Measurements from ENCODE around the gene ABCA3.
"Not testable (repeated sequence)": the region's sequence is repeated elsewhere in the genome, so short reads cannot be mapped to it uniquely, and the experiment has no call there.

Gene ABCA3

GRCh38 chr16:2267913-2268666 lies 72.4 kb downstream of the ABCA3 start, which contains the start of gene RNPS1:
RNPS1 (minus strand) TSS chr16:2268126; CDS start chr16:2264643, 3,483 bp downstream.
- WGBS (ENCODE audit: extremely low coverage, insufficient coverage, low lambda C conversion rate), result no CpG with 5 or more reads among the region's 88 CpGs

GRCh38 chr16:2267505-2267912 lies 73.0 kb downstream of the ABCA3 start:
- H3K79me1 ChIP-seq (ENCODE audit: low read length); DNase-seq; H2BK15ac ChIP-seq (replicated peaks; ENCODE audit: low read depth); H3K27me3 ChIP-seq (ENCODE audit: insufficient read depth, low read length, poor library complexity); H3K4me1 ChIP-seq (ENCODE audit: control insufficient read depth, low read depth, low read length); H3K18ac ChIP-seq (ENCODE audit: low read length); H2BK120ac ChIP-seq (ENCODE audit: low read depth, low read length); H3K4me2 ChIP-seq (ENCODE audit: low read length); H3K23ac ChIP-seq (ENCODE audit: low read length); H4K5ac ChIP-seq (ENCODE audit: low read length); H3K36me3 ChIP-seq (ENCODE audit: control insufficient read depth, insufficient read depth, low read length); H2AK5ac ChIP-seq (ENCODE audit: low read length); H2BK5ac ChIP-seq (ENCODE audit: low read length): not testable (repeated sequence)
- H3K79me2 ChIP-seq (ENCODE audit: control insufficient read depth, insufficient read depth, low read length), result peaks cover 52% of the 10 kb centered on the region
- peak overlapping the region; percentile 81 for H3K4me3 ChIP-seq (ENCODE audit: low read length)
- H3K4ac ChIP-seq (ENCODE audit: low read depth, low read length), result peak overlapping the region; percentile 56
- peak overlapping the region; percentile 91 for H3K9ac ChIP-seq (ENCODE audit: low read length)
- no CpG with 5 or more reads among the region's 54 CpGs for WGBS (ENCODE audit: extremely low coverage, insufficient coverage, low lambda C conversion rate)
- peak overlapping the region; percentile 78 for H4K8ac ChIP-seq (ENCODE audit: low read depth, low read length)
- peak overlapping the region; percentile 83 for H3K56ac ChIP-seq (ENCODE audit: low read length)
- H3K27ac ChIP-seq (ENCODE audit: low read depth, low read length), result peak overlapping the region; percentile 96

More at GRCh38 chr16:2267913-2268666, 72.4 kb downstream of the ABCA3 start, which contains the start of gene RNPS1:
- H3K79me2 ChIP-seq (ENCODE audit: control insufficient read depth, insufficient read depth, low read length), result peaks cover 46% of the 10 kb centered on the region
- peak within 1 kb of the TSS; percentile 78 for H4K8ac ChIP-seq (ENCODE audit: low read depth, low read length)
- peak within 1 kb of the TSS; percentile 96 for H3K27ac ChIP-seq (ENCODE audit: low read depth, low read length)
- H3K27me3 ChIP-seq (ENCODE audit: insufficient read depth, low read length, poor library complexity), result no peaks in the 10 kb centered on the region
- peak within 1 kb of the TSS; percentile 16 for H3K18ac ChIP-seq (ENCODE audit: low read length)
- H3K56ac ChIP-seq (ENCODE audit: low read length), result peak within 1 kb of the TSS; percentile 99
- H4K5ac ChIP-seq (ENCODE audit: low read length), result no peak within 1 kb of the TSS
- DNase-seq, result peak; percentile 98
- H3K23ac ChIP-seq (ENCODE audit: low read length), result no peak within 1 kb of the TSS
- H2BK120ac ChIP-seq (ENCODE audit: low read depth, low read length), result no peak within 1 kb of the TSS
- H3K4ac ChIP-seq (ENCODE audit: low read depth, low read length), result peak within 1 kb of the TSS; percentile 56
- no peak within 1 kb of the TSS for H2AK5ac ChIP-seq (ENCODE audit: low read length)
- peak within 1 kb of the TSS; percentile 99 for H3K9ac ChIP-seq (ENCODE audit: low read length)
- peak within 1 kb of the TSS; percentile 89 for H3K4me2 ChIP-seq (ENCODE audit: low read length)
- peaks cover 3% of the 10 kb centered on the region for H3K4me1 ChIP-seq (ENCODE audit: control insufficient read depth, low read depth, low read length)
- peaks cover 3% of the 10 kb centered on the region for H3K79me1 ChIP-seq (ENCODE audit: low read length)
- H2BK5ac ChIP-seq (ENCODE audit: low read length), result peak within 1 kb of the TSS; percentile 98
- peaks cover 6% of the 10 kb centered on the region for H3K36me3 ChIP-seq (ENCODE audit: control insufficient read depth, insufficient read depth, low read length)
- no peak within 1 kb of the TSS for H2BK15ac ChIP-seq (replicated peaks; ENCODE audit: low read depth)
- H3K4me3 ChIP-seq (ENCODE audit: low read length), result peak within 1 kb of the TSS; percentile 96

GRCh38 chr16:2266887-2267286 lies 73.6 kb downstream of the ABCA3 start:
- H3K79me2 ChIP-seq (ENCODE audit: control insufficient read depth, insufficient read depth, low read length), result peaks cover 58% of the 10 kb centered on the region
- not testable (repeated sequence) for H4K8ac ChIP-seq (ENCODE audit: low read depth, low read length); H3K4me1 ChIP-seq (ENCODE audit: control insufficient read depth, low read depth, low read length); H2BK5ac ChIP-seq (ENCODE audit: low read length); H4K5ac ChIP-seq (ENCODE audit: low read length); H3K27me3 ChIP-seq (ENCODE audit: insufficient read depth, low read length, poor library complexity); H3K4ac ChIP-seq (ENCODE audit: low read depth, low read length); H3K18ac ChIP-seq (ENCODE audit: low read length); H2BK120ac ChIP-seq (ENCODE audit: low read depth, low read length); H3K23ac ChIP-seq (ENCODE audit: low read length); H2AK5ac ChIP-seq (ENCODE audit: low read length); H3K27ac ChIP-seq (ENCODE audit: low read depth, low read length); H2BK15ac ChIP-seq (replicated peaks; ENCODE audit: low read depth)
- H3K9ac ChIP-seq (ENCODE audit: low read length), result peak overlapping the region; percentile 91
- H3K4me3 ChIP-seq (ENCODE audit: low read length), result peak overlapping the region; percentile 81
- no CpG with 5 or more reads among the region's 12 CpGs for WGBS (ENCODE audit: extremely low coverage, insufficient coverage, low lambda C conversion rate)
- peak overlapping the region; percentile 83 for H3K56ac ChIP-seq (ENCODE audit: low read length)
- peaks cover 15% of the 10 kb centered on the region for H3K36me3 ChIP-seq (ENCODE audit: control insufficient read depth, insufficient read depth, low read length)
- peak; percentile 28 for DNase-seq
- peak overlapping the region; percentile 68 for H3K4me2 ChIP-seq (ENCODE audit: low read length)
- H3K79me1 ChIP-seq (ENCODE audit: low read length), result peaks cover 11% of the 10 kb centered on the region

GRCh38 chr16:2263026-2263425 lies 77.5 kb downstream of the ABCA3 start:
- WGBS (ENCODE audit: extremely low coverage, insufficient coverage, low lambda C conversion rate), result no CpG with 5 or more reads among the region's 14 CpGs
- not testable (repeated sequence) for H3K18ac ChIP-seq (ENCODE audit: low read length); H3K27ac ChIP-seq (ENCODE audit: low read depth, low read length); H2BK5ac ChIP-seq (ENCODE audit: low read length); H2BK15ac ChIP-seq (replicated peaks; ENCODE audit: low read depth); H4K8ac ChIP-seq (ENCODE audit: low read depth, low read length); H3K27me3 ChIP-seq (ENCODE audit: insufficient read depth, low read length, poor library complexity); H3K4me2 ChIP-seq (ENCODE audit: low read length); H3K23ac ChIP-seq (ENCODE audit: low read length); H2BK120ac ChIP-seq (ENCODE audit: low read depth, low read length); H3K56ac ChIP-seq (ENCODE audit: low read length); H4K5ac ChIP-seq (ENCODE audit: low read length); H2AK5ac ChIP-seq (ENCODE audit: low read length); H3K4me1 ChIP-seq (ENCODE audit: control insufficient read depth, low read depth, low read length); H3K9ac ChIP-seq (ENCODE audit: low read length); H3K4ac ChIP-seq (ENCODE audit: low read depth, low read length); H3K4me3 ChIP-seq (ENCODE audit: low read length); DNase-seq
- peaks cover 14% of the 10 kb centered on the region for H3K79me1 ChIP-seq (ENCODE audit: low read length)
- H3K79me2 ChIP-seq (ENCODE audit: control insufficient read depth, insufficient read depth, low read length), result peaks cover 61% of the 10 kb centered on the region
- H3K36me3 ChIP-seq (ENCODE audit: control insufficient read depth, insufficient read depth, low read length), result peaks cover 20% of the 10 kb centered on the region

GRCh38 chr16:2260250-2260649 lies 80.3 kb downstream of the ABCA3 start:
- H3K56ac ChIP-seq (ENCODE audit: low read length), result no peak overlapping the region
- H3K9ac ChIP-seq (ENCODE audit: low read length), result no peak overlapping the region
- H2BK5ac ChIP-seq (ENCODE audit: low read length), result no peak overlapping the region
- peaks cover 22% of the 10 kb centered on the region for H3K79me1 ChIP-seq (ENCODE audit: low read length)
- H2AK5ac ChIP-seq (ENCODE audit: low read length), result no peak overlapping the region
- no CpG with 5 or more reads among the region's 8 CpGs for WGBS (ENCODE audit: extremely low coverage, insufficient coverage, low lambda C conversion rate)
- no peak overlapping the region for H2BK120ac ChIP-seq (ENCODE audit: low read depth, low read length)
- H3K4ac ChIP-seq (ENCODE audit: low read depth, low read length), result no peak overlapping the region
- no peak overlapping the region for H3K4me3 ChIP-seq (ENCODE audit: low read length)
- H3K4me2 ChIP-seq (ENCODE audit: low read length), result no peak overlapping the region
- no peaks in the 10 kb centered on the region for H3K27me3 ChIP-seq (ENCODE audit: insufficient read depth, low read length, poor library complexity)
- H3K79me2 ChIP-seq (ENCODE audit: control insufficient read depth, insufficient read depth, low read length), result peaks cover 40% of the 10 kb centered on the region
- no peak overlapping the region for H2BK15ac ChIP-seq (replicated peaks; ENCODE audit: low read depth)
- no peaks in the 10 kb centered on the region for H3K4me1 ChIP-seq (ENCODE audit: control insufficient read depth, low read depth, low read length)
- no peak overlapping the region for H3K18ac ChIP-seq (ENCODE audit: low read length)
- no peak overlapping the region for H4K5ac ChIP-seq (ENCODE audit: low read length)
- no peak for DNase-seq
- no peak overlapping the region for H4K8ac ChIP-seq (ENCODE audit: low read depth, low read length)
- H3K23ac ChIP-seq (ENCODE audit: low read length), result no peak overlapping the region
- peaks cover 34% of the 10 kb centered on the region for H3K36me3 ChIP-seq (ENCODE audit: control insufficient read depth, insufficient read depth, low read length)
- no peak overlapping the region for H3K27ac ChIP-seq (ENCODE audit: low read depth, low read length)

Data from mesendoderm (in vitro differentiated cells).